Tibial artery (tissue), 4 donors: Measurements from ENCODE around the gene KRT36.

Source experiments
- DNase-seq, 2 donors: peaks; one replicate each; pipeline ENCODE4 v3.0.0-alpha.2; 2019
- H3K27ac ChIP-seq, 2 donors: fragments of 200-600 bp; sonication (generic) in 1 of 2; 1 replicate in 1 of 2; 2 replicates in 1 of 2; pipeline ENCODE4 v1.5.1; 2018 to 2019; ENCODE audit warnings: mild to moderate bottlenecking in 1 of 2
- H3K27me3 ChIP-seq, 2 donors: fragments of 200-600 bp; sonication (generic) in 1 of 2; one replicate each; pipeline versions ENCODE4 v1.5.1 to v1.6.0; 2016 to 2019
- H3K36me3 ChIP-seq, 3 donors: fragments of 200-600 bp; sonication (generic) in 2 of 3; one replicate each; pipeline ENCODE4 v1.5.1; 2016 to 2019; ENCODE audit warnings: mild to moderate bottlenecking in 2 of 3
- H3K4me1 ChIP-seq, 4 donors: fragments of 200-600 bp; sonication (generic) in 2 of 4; 1 replicate in 3 of 4; 2 replicates in 1 of 4; pipeline ENCODE4 v1.5.1; 2016 to 2019
- H3K4me3 ChIP-seq, 2 donors: fragments of 200-600 bp; sonication (generic) in 1 of 2; 1 replicate in 1 of 2; 2 replicates in 1 of 2; pipeline ENCODE4 v1.5.1; 2018 to 2019; ENCODE audit warnings: mild to moderate bottlenecking in 2 of 2
- H3K9me3 ChIP-seq, 3 donors: fragments of 200-600 bp; sonication (generic) in 1 of 3; one replicate each; pipeline ENCODE4 v1.5.1; 2016 to 2019
- CTCF ChIP-seq, 2 experiments: fragments of 200-600 bp in 1 of 2; fragments of 450-650 bp in 1 of 2; IDR thresholded peaks; one replicate each; pipeline ENCODE4 v1.5.1; 2017 to 2019; ENCODE audit warnings: antibody characterized with exemption in 2 of 2, mild to moderate bottlenecking in 1 of 2, moderate library complexity in 1 of 2
- intact Hi-C: fragments of 100-400 bp; cut with DNase I; formaldehyde crosslinking; loops from one replicate; pipeline ENCODE4 v1.15.0; 2023; ENCODE audit warnings: low total_unique reads

KRT36 gene

GRCh38 chr17:41467561-41467960 is 22.1 kb downstream of the KRT36 start:
- peaks cover 0 to 6% (median 0%) of the 10 kb centered on the region in 3 donors for H3K9me3 ChIP-seq
- H3K4me3 ChIP-seq, result no peak overlapping the region
- no peaks in the 10 kb centered on the region for H3K36me3 ChIP-seq
- TF ChIP-seq CTCF (IDR thresholded peaks at IDR 0.05), result no peak
- intact Hi-C loops, result no loop called here
- peaks cover 0 to 10% of the 10 kb centered on the region in 2 donors for H3K27me3 ChIP-seq
- no peak overlapping the region for H3K27ac ChIP-seq
- no peak for DNase-seq
- H3K4me1 ChIP-seq, result no peaks in the 10 kb centered on the region

GRCh38 chr17:41466988-41467387 is 22.7 kb downstream of the KRT36 start, which contains the start of gene KRT32:
TSS of gene KRT32 (minus strand) at chr17:41467386. CDS start at chr17:41467325, 61 bp downstream.
- H3K27me3 ChIP-seq, result peaks cover 0 to 12% of the 10 kb centered on the region in 2 donors
- H3K9me3 ChIP-seq, result peaks cover 0 to 6% (median 0%) of the 10 kb centered on the region in 3 donors
- intact Hi-C loops, result no loop called here
- H3K27ac ChIP-seq, result no peak within 1 kb of the TSS
- TF ChIP-seq CTCF (IDR thresholded peaks at IDR 0.05), result no peak
- no peak within 1 kb of the TSS for H3K4me3 ChIP-seq
- no peaks in the 10 kb centered on the region for H3K4me1 ChIP-seq
- no peak for DNase-seq
- H3K36me3 ChIP-seq, result no peaks in the 10 kb centered on the region

- no peak overlapping the region for H3K27ac ChIP-seq
- no peak for TF ChIP-seq CTCF (IDR thresholded peaks at IDR 0.05)
- H3K9me3 ChIP-seq, result peaks cover 0 to 6% (median 0%) of the 10 kb centered on the region in 3 donors
- no peaks in the 10 kb centered on the region for H3K36me3 ChIP-seq
- H3K27me3 ChIP-seq, result peaks cover 0 to 12% of the 10 kb centered on the region in 2 donors
- H3K4me1 ChIP-seq, result no peaks in the 10 kb centered on the region
- no peak overlapping the region for H3K4me3 ChIP-seq
- intact Hi-C loops, result no loop called here
- peak in 1 of 2 donors; percentile 80 for DNase-seq
Measured at GRCh38 chr17:41464682-41465081, 25.0 kb downstream of the KRT36 start.

GRCh38 chr17:41464173-41464572 is 25.5 kb downstream of the KRT36 start:
- intact Hi-C loops, result no loop called here
- H3K27ac ChIP-seq, result no peak overlapping the region

GRCh38 chr17:41463746-41464145 is 26.0 kb downstream of the KRT36 start:
- no peak for DNase-seq
- Histone ChIP-seq H3K27ac (no peak overlapping the region), H3K4me3 (no peak overlapping the region), H3K4me1 (no peaks in the 10 kb centered on the region), H3K27me3 (peaks cover 0 to 10% of the 10 kb centered on the region in 2 donors), H3K9me3 (peaks cover 0 to 6% (median 0%) of the 10 kb centered on the region in 3 donors), H3K36me3 (no peaks in the 10 kb centered on the region)
- intact Hi-C loops, result no loop called here
- TF ChIP-seq CTCF (IDR thresholded peaks at IDR 0.05), result no peak

More at GRCh38 chr17:41464173-41464572, 25.5 kb downstream of the KRT36 start:
- no peak for TF ChIP-seq CTCF (IDR thresholded peaks at IDR 0.05)
- Histone ChIP-seq H3K4me3 (no peak overlapping the region), H3K9me3 (peaks cover 0 to 6% (median 0%) of the 10 kb centered on the region in 3 donors), H3K36me3 (no peaks in the 10 kb centered on the region), H3K4me1 (no peaks in the 10 kb centered on the region), H3K27me3 (peaks cover 0 to 12% of the 10 kb centered on the region in 2 donors)
- DNase-seq, result no peak

GRCh38 chr17:41462705-41463104 is 27.0 kb downstream of the KRT36 start:
- no peak for TF ChIP-seq CTCF (IDR thresholded peaks at IDR 0.05)
- intact Hi-C loops, result no loop called here
- Histone ChIP-seq H3K36me3 (no peaks in the 10 kb centered on the region), H3K27me3 (peaks cover 0 to 9% of the 10 kb centered on the region in 2 donors), H3K4me3 (no peak overlapping the region), H3K4me1 (no peaks in the 10 kb centered on the region), H3K27ac (no peak overlapping the region), H3K9me3 (no peaks in the 10 kb centered on the region)
- DNase-seq, result no peak
